MCF 10A (cell line): ENCODE results near the gene ZNF700. TPM values are rescaled to one million over a fixed set of nuclear protein-coding genes. Genes with fewer than 3 reads are reported as not detected.
"Not testable (repeated sequence)": the region's sequence is repeated elsewhere in the genome, so short reads cannot be mapped to it uniquely, and the experiment has no call there.

ENCODE experiments used
- BruUV-seq: library from RNA; stranded (reverse); fragments of 400-500 nt; replicated peaks from 2 replicates; lab custom pipeline; 2021; lab: Mats Ljungman, UMichigan
- CTCF ChIA-PET: fragments of 300-600 bp; sonication (Branson Sonifier 250); formaldehyde crosslinking; extraction: SDS; loops from one replicate; lab custom pipeline; 2021; ENCODE audit warnings: antibody characterized with exemption, inconsistent platforms; lab: Yijun Ruan, JAX
- POLR2A ChIA-PET: fragments of 300-600, 350-650 bp; sonication (Branson Sonifier 250); formaldehyde crosslinking; extraction: SDS; loops from one replicate; lab custom pipeline; 2020; ENCODE audit warnings: antibody characterized with exemption, inconsistent platforms; lab: Yijun Ruan, JAX
- DNase-seq: peaks from one replicate; pipeline ENCODE4 v3.0.0-alpha.2; 2018; ENCODE audit not compliant: unreplicated experiment
- H3K27ac Mint-ChIP-seq: one replicate; pipeline ENCODE4 v1.8.0; 2022; ENCODE audit warnings: mild to moderate bottlenecking, low read depth, mixed read lengths; ENCODE audit not compliant: unreplicated experiment
- H3K27me3 Mint-ChIP-seq: one replicate; pipeline ENCODE4 v1.8.0; 2022; ENCODE audit warnings: mixed read lengths; ENCODE audit not compliant: insufficient read depth, unreplicated experiment
- H3K36me3 Mint-ChIP-seq: one replicate; pipeline ENCODE4 v1.8.0; 2022; ENCODE audit warnings: mild to moderate bottlenecking, moderate library complexity, mixed read lengths; ENCODE audit not compliant: insufficient read depth, unreplicated experiment
- H3K4me1 Mint-ChIP-seq: one replicate; pipeline ENCODE4 v1.8.0; 2022; ENCODE audit warnings: mixed read lengths; ENCODE audit not compliant: insufficient read depth, unreplicated experiment
- H3K4me3 Mint-ChIP-seq: one replicate; pipeline ENCODE4 v1.8.0; 2022; ENCODE audit warnings: mild to moderate bottlenecking, moderate library complexity, mixed read lengths; ENCODE audit not compliant: unreplicated experiment
- H3K9me3 Mint-ChIP-seq: one replicate; pipeline ENCODE4 v1.8.0; 2022; ENCODE audit warnings: mixed read lengths; ENCODE audit not compliant: unreplicated experiment
- CTCF ChIP-seq: fragments of 200-600 bp; IDR thresholded peaks from one replicate; pipeline ENCODE4 v1.8.0; 2022; ENCODE audit warnings: antibody characterized with exemption, mild to moderate bottlenecking; ENCODE audit not compliant: unreplicated experiment
- intact Hi-C: fragments of 100-400 bp; cut with micrococcal nuclease; formaldehyde crosslinking; loops from 2 replicates; pipeline ENCODE4 v1.14.1; 2022
- total RNA-seq: library from RNA; stranded (reverse); gene quantifications from 2 replicates; pipeline ENCODE4 v1.2.3, GENCODE V29; 2022

ZNF700 gene
- total RNA-seq, 1 experiment from 2014 or later, result 5.9 TPM

- peak; percentile 88 for DNase-seq
- Mint-ChIP-seq H3K36me3 (no peaks in the 10 kb centered on the region), H3K27ac (peak overlapping the region; percentile 20), H3K4me3 (peak overlapping the region; percentile 80), H3K27me3 (no peaks in the 10 kb centered on the region), H3K9me3 (peaks cover 10% of the 10 kb centered on the region), H3K4me1 (no peaks in the 10 kb centered on the region)
- BruUV-seq, result TSS peak; percentile 95
- POLR2A ChIA-PET, result interaction anchor here (0.6 to 4.9 kb wide), 8 partner anchors 20 to 812 kb away, joined by 3 to 67 read pairs (median 4); partner anchors contain the start of genes ZNF136, ZNF20 and ZNF700
- CTCF ChIA-PET, result interaction anchor here (0.6 to 9.4 kb wide), 22 partner anchors 10 to 406 kb away, joined by 3 to 142 read pairs (median 3); partner anchors contain the start of genes ZNF20, ZNF491 and ZNF700
- TF ChIP-seq CTCF, result no peak
- intact Hi-C loops, result loop anchor here (1.0 to 5.0 kb wide), 5 partner anchors 64 to 330 kb away; partner anchors contain the start of gene ZNF440
These were observed 62.7 kb downstream of the ZNF700 start for GRCh38 chr19:11987405-11988281.

- Mint-ChIP-seq H3K9me3 (peaks cover 13% of the 10 kb centered on the region), H3K27ac (no peak overlapping the region), H3K4me3 (peak overlapping the region; percentile 80), H3K4me1 (no peaks in the 10 kb centered on the region), H3K36me3 (no peaks in the 10 kb centered on the region), H3K27me3 (no peaks in the 10 kb centered on the region)
- intact Hi-C loops, result loop anchor here (1.0 to 5.0 kb wide), 3 partner anchors 177 to 332 kb away; partner anchors contain the start of gene ZNF440
- no TSS peak for BruUV-seq
- no peak for TF ChIP-seq CTCF
- DNase-seq, result no peak
- CTCF ChIA-PET, result interaction anchor here (0.6 to 9.4 kb wide), 26 partner anchors 8 to 343 kb away, joined by 3 to 142 read pairs (median 4); partner anchors contain the start of genes ZNF440, ZNF491 and ZNF700
- POLR2A ChIA-PET, result interaction anchor here (1.0 to 4.9 kb wide), 6 partner anchors 64 to 562 kb away, joined by 3 to 67 read pairs (median 4); partner anchors contain the start of genes ZNF20 and ZNF700
These were observed 64.2 kb downstream of the ZNF700 start for GRCh38 chr19:11989112-11989456.

DNA sequence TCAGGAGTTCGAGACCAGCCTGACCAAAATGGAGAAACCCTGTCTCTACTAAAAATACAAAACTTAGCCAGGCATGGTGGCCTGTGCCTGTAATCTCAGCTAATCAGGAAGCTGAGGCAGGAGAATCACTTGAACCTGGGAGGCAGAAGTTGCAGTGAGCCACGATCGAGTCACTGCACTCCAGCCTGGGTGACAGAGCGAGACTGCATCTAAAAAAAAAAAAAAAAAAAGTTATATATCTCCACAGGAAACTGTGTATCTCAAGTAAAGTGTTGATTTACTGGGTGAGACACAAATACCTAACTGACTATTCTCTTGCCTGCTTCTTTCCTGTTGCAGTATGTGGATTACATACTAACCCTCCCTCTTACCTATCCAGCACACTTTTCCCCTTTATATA, 67.0 kb downstream of the ZNF700 start:
- H3K27ac Mint-ChIP-seq, H3K36me3 Mint-ChIP-seq, intact Hi-C loops, H3K4me1 Mint-ChIP-seq, POLR2A ChIA-PET, DNase-seq, H3K4me3 Mint-ChIP-seq, BruUV-seq, H3K27me3 Mint-ChIP-seq: not testable (repeated sequence)
- peaks cover 13% of the 10 kb centered on the region for H3K9me3 Mint-ChIP-seq
- CTCF ChIA-PET, result interaction anchor here (0.7 to 5.3 kb wide), 3 partner anchors 68 to 201 kb away, joined by 4 to 24 read pairs (median 16); partner anchors contain the start of gene ZNF491

- no peaks in the 10 kb centered on the region for H3K36me3 Mint-ChIP-seq
These were observed 70.3 kb downstream of the ZNF700 start for GRCh38 chr19:11995174-11995573.

More at GRCh38 chr19:11995174-11995573, 70.3 kb downstream of the ZNF700 start:
- ChIA-PET CTCF (interaction anchor here (0.7 kb wide), 1 partner anchor 38 kb away, joined by 5 read pairs; no protein-coding TSS in a partner anchor), POLR2A (no interaction called here)
- no peaks in the 10 kb centered on the region for H3K4me1 Mint-ChIP-seq
- peaks cover 11% of the 10 kb centered on the region for H3K9me3 Mint-ChIP-seq
- H3K4me3 Mint-ChIP-seq, result no peak overlapping the region
- no peak for TF ChIP-seq CTCF
- no peaks in the 10 kb centered on the region for H3K27me3 Mint-ChIP-seq
- intact Hi-C loops, result no loop called here
- no TSS peak for BruUV-seq
- no peak overlapping the region for H3K27ac Mint-ChIP-seq
- DNase-seq, result no peak

Other genes starting within 250 kb of the ZNF700 start
- gene ZNF823, start 186.2 kb upstream of the ZNF700 start, total RNA-seq, result 0.54 and 1.9 TPM in 2 replicates
- 3.4 and 4.2 TPM in 2 replicates for gene ZNF441, start 158.1 kb upstream of the ZNF700 start, total RNA-seq
- not detected in 2 replicates for gene ZNF491, start 126.6 kb upstream of the ZNF700 start, total RNA-seq
- 2.6 and 3.5 TPM in 2 replicates for gene ZNF440, start 110.8 kb upstream of the ZNF700 start, total RNA-seq
- gene ZNF439, start 76.4 kb upstream of the ZNF700 start, total RNA-seq, result not detected in 2 replicates
- gene ZNF69, start 37.3 kb upstream of the ZNF700 start, total RNA-seq, result not detected in 2 replicates
- gene ZNF763, start 39.9 kb downstream of the ZNF700 start, total RNA-seq, result 0.23 and 0.25 TPM in 2 replicates
- 1.3 and 1.6 TPM in 2 replicates for gene ZNF433, start 110.6 kb downstream of the ZNF700 start, total RNA-seq
- not detected in 2 replicates for gene ZNF878, start 127.9 kb downstream of the ZNF700 start, total RNA-seq
- gene ZNF844, start 139.6 kb downstream of the ZNF700 start, total RNA-seq, result not detected in 2 replicates
- gene ZNF20, start 215.2 kb downstream of the ZNF700 start, total RNA-seq, result 1.4 and 4.0 TPM in 2 replicates
- 0.37 TPM in 1 of 2 replicates, not detected in the other for gene ZNF625, start 231.6 kb downstream of the ZNF700 start, total RNA-seq
- gene ZNF136, start 238.0 kb downstream of the ZNF700 start, total RNA-seq, result 3.7 and 4.3 TPM in 2 replicates